ENCODE measurements around the gene ZNF474.

The ZNF474 gene

GRCh38 chr5:122152266-122152900 lies 23.0 kb downstream of the ZNF474 start:
- TF ChIP-seq, protein P1, sequence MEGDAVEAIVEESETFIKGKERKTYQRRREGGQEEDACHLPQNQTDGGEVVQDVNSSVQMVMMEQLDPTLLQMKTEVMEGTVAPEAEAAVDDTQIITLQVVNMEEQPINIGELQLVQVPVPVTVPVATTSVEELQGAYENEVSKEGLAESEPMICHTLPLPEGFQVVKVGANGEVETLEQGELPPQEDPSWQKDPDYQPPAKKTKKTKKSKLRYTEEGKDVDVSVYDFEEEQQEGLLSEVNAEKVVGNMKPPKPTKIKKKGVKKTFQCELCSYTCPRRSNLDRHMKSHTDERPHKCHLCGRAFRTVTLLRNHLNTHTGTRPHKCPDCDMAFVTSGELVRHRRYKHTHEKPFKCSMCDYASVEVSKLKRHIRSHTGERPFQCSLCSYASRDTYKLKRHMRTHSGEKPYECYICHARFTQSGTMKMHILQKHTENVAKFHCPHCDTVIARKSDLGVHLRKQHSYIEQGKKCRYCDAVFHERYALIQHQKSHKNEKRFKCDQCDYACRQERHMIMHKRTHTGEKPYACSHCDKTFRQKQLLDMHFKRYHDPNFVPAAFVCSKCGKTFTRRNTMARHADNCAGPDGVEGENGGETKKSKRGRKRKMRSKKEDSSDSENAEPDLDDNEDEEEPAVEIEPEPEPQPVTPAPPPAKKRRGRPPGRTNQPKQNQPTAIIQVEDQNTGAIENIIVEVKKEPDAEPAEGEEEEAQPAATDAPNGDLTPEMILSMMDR (conservative IDR thresholded peaks at IDR 0.05; ENCODE audit: low read depth, low read length): no peak
- no peak for DNase-seq (ENCODE audit: low read depth)
- no peak overlapping the region for H3K4me3 ChIP-seq (ENCODE audit: low read length)

DNA sequence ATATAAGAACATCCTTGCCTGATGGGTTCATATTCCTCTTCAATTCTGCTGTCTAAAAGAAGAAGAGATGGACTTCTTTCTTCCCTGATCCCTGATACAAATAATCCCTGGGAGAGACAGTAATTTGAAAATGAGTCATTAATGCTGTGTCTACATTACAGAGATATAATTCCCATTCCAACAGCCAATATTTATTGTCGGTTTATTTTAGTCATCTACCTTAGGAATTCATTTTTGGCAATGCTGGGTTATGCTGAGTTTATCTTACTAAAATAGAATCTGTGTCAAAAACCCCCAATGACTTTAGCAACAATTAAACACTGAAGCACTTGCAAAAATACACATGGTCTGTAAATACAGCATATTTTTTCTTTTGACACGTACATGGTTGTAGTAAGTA lies 23.9 kb downstream of the ZNF474 start:
- H3K4me3 ChIP-seq (ENCODE audit: low read length): no peak overlapping the region
- peak; percentile 29 for DNase-seq (ENCODE audit: low read depth)
- TF ChIP-seq, protein P1 (conservative IDR thresholded peaks at IDR 0.05; ENCODE audit: low read depth, low read length): no peak

GRCh38 chr5:122153774-122154173 lies 24.4 kb downstream of the ZNF474 start:
- H3K4me3 ChIP-seq (ENCODE audit: low read length): no peak overlapping the region

GRCh38 chr5:122154491-122154890 lies 25.1 kb downstream of the ZNF474 start:
- DNase-seq (ENCODE audit: low read depth): no peak
- TF ChIP-seq, protein P1 (conservative IDR thresholded peaks at IDR 0.05; ENCODE audit: low read depth, low read length): no peak
- no peak overlapping the region for H3K4me3 ChIP-seq (ENCODE audit: low read length)

More at GRCh38 chr5:122153774-122154173, 24.4 kb downstream of the ZNF474 start:
- DNase-seq (ENCODE audit: low read depth): no peak
- TF ChIP-seq, protein P1 (conservative IDR thresholded peaks at IDR 0.05; ENCODE audit: low read depth, low read length): no peak

- TF ChIP-seq, protein P1 (conservative IDR thresholded peaks at IDR 0.05; ENCODE audit: low read depth, low read length): peak; percentile 11
- DNase-seq (ENCODE audit: low read depth): peak; percentile 31
- H3K4me3 ChIP-seq (ENCODE audit: low read length): no peak overlapping the region
Measured at GRCh38 chr5:122154910-122155309, 25.6 kb downstream of the ZNF474 start.

DNA sequence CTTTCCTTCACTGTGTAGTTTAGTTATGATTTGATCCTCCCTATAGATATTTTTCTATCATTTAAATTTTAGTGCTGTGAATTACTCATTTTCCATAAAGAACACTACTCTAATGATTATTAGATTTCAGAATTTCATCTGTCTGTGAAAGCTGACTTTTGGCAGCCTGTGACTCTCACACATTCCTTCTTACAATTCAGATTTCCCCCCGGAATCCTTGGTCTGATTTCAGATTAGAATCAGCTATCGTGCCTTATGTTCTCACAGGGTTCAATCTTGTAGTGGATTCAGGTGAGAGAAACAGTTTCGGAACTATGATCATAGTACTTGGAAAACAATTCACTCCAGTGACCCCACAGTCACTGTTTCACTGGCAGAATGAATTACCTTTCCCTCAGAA lies 26.2 kb downstream of the ZNF474 start:
- no peak overlapping the region for H3K4me3 ChIP-seq (ENCODE audit: low read length)

More for the DNA sequence above, 26.2 kb downstream of the ZNF474 start:
- DNase-seq (ENCODE audit: low read depth): no peak
- TF ChIP-seq, protein P1 (conservative IDR thresholded peaks at IDR 0.05; ENCODE audit: low read depth, low read length): no peak
